Lower lobe of right lung (tissue), 2 donors: ENCODE measurements around the gene ATXN3L. TPM values are rescaled to one million over a fixed set of nuclear protein-coding genes. Genes with fewer than 3 reads are reported as not detected.

ENCODE experiments used
- ATAC-seq, 2 donors: fragments of 200-7000 bp; cut with Tn5 transposase; one replicate each; pipeline ENCODE4 v1.9.1; 2020 to 2022; ENCODE audit warnings: mild to moderate bottlenecking in 2 of 2, moderate library complexity in 2 of 2
- DNase-seq: peaks from one replicate; pipeline ENCODE4 v3.0.0-alpha.2; 2020
- H3K27ac ChIP-seq: fragments of 200-600 bp; one replicate; pipeline ENCODE4 v1.8.0; 2022
- H3K27me3 ChIP-seq: fragments of 200-600 bp; one replicate; pipeline ENCODE4 v1.8.0; 2022; ENCODE audit warnings: low read depth
- H3K36me3 ChIP-seq: fragments of 200-600 bp; one replicate; pipeline ENCODE4 v1.8.0; 2022; ENCODE audit warnings: mild to moderate bottlenecking
- H3K4me1 ChIP-seq: fragments of 200-600 bp; one replicate; pipeline ENCODE4 v1.8.0; 2022
- H3K4me3 ChIP-seq: fragments of 200-600 bp; one replicate; pipeline ENCODE4 v1.8.0; 2022; ENCODE audit warnings: mild to moderate bottlenecking
- H3K9me3 ChIP-seq: fragments of 200-600 bp; one replicate; pipeline ENCODE4 v1.8.0; 2022
- CTCF ChIP-seq: fragments of 200-600 bp; IDR thresholded peaks from one replicate; pipeline ENCODE4 v1.8.0; 2022; ENCODE audit warnings: antibody characterized with exemption, mild to moderate bottlenecking
- intact Hi-C: fragments of 100-400 bp; cut with DNase I; formaldehyde crosslinking; loops from one replicate; pipeline ENCODE4 v1.11.0; 2022
- total RNA-seq: library from RNA; stranded (reverse); fragmentation: NEBNext Ultra II Directional; extraction: Animal tissue kit (Norgen Biotek cat#: 25700); gene quantifications from one replicate; pipeline ENCODE4 v1.2.1, GENCODE V29; 2021
- donor health status: DM: no; HTN: yes; CAD: no; lungs with severe emphysema.

ATXN3L gene
- total RNA-seq, 1 donor from 2014 or later = not detected

- Histone ChIP-seq H3K4me1 (no peaks in the 10 kb centered on the region), H3K9me3 (no peaks in the 10 kb centered on the region), H3K4me3 (no peak overlapping the region), H3K27me3 (no peaks in the 10 kb centered on the region), H3K27ac (no peak overlapping the region), H3K36me3 (no peaks in the 10 kb centered on the region)
- ATAC-seq (no peak), DNase-seq (no peak)
- intact Hi-C loops = no loop called here
- TF ChIP-seq CTCF = no peak
These were observed 10.6 kb upstream of the ATXN3L start for GRCh38 chrX:13330446-13330845.

GRCh38 chrX:13327666-13328065, 7.8 kb upstream of the ATXN3L start:
- Histone ChIP-seq H3K27ac (no peak overlapping the region), H3K36me3 (no peaks in the 10 kb centered on the region), H3K4me1 (no peaks in the 10 kb centered on the region), H3K9me3 (no peaks in the 10 kb centered on the region), H3K27me3 (no peaks in the 10 kb centered on the region), H3K4me3 (no peak overlapping the region)
- intact Hi-C loops = no loop called here
- ATAC-seq (no peak), DNase-seq (no peak)
- TF ChIP-seq CTCF = no peak

GRCh38 chrX:13323241-13323640, 3.4 kb upstream of the ATXN3L start:
- no peak overlapping the region for H3K27ac ChIP-seq
- no peaks in the 10 kb centered on the region for H3K27me3 ChIP-seq
- no peak overlapping the region for H3K4me3 ChIP-seq
- DNase-seq (no peak), ATAC-seq (no peak)
- H3K4me1 ChIP-seq = no peaks in the 10 kb centered on the region
- H3K36me3 ChIP-seq = no peaks in the 10 kb centered on the region
- TF ChIP-seq CTCF = no peak
- intact Hi-C loops = no loop called here
- H3K9me3 ChIP-seq = no peaks in the 10 kb centered on the region

GRCh38 chrX:13317366-13317765, 2.5 kb downstream of the ATXN3L start:
- TF ChIP-seq CTCF = no peak
- H3K27me3 ChIP-seq = no peaks in the 10 kb centered on the region
- no peaks in the 10 kb centered on the region for H3K4me1 ChIP-seq
- H3K9me3 ChIP-seq = no peaks in the 10 kb centered on the region
- H3K36me3 ChIP-seq = no peaks in the 10 kb centered on the region
- no peak for ATAC-seq
- DNase-seq = no peak
- H3K4me3 ChIP-seq = no peak overlapping the region
- H3K27ac ChIP-seq = no peak overlapping the region
- intact Hi-C loops = no loop called here

GRCh38 chrX:13311560-13311959, 8.3 kb downstream of the ATXN3L start:
- Histone ChIP-seq H3K27ac (no peak overlapping the region), H3K4me1 (no peaks in the 10 kb centered on the region), H3K27me3 (no peaks in the 10 kb centered on the region), H3K4me3 (no peak overlapping the region), H3K36me3 (no peaks in the 10 kb centered on the region), H3K9me3 (no peaks in the 10 kb centered on the region)
- ATAC-seq (no peak), DNase-seq (no peak)
- TF ChIP-seq CTCF = no peak
- intact Hi-C loops = no loop called here

GRCh38 chrX:13309631-13310030, 10.2 kb downstream of the ATXN3L start:
- no peak for DNase-seq
- intact Hi-C loops = no loop called here

More at GRCh38 chrX:13309631-13310030, 10.2 kb downstream of the ATXN3L start:
- TF ChIP-seq CTCF = no peak
- no peak overlapping the region for H3K4me3 ChIP-seq
- no peaks in the 10 kb centered on the region for H3K9me3 ChIP-seq
- no peak overlapping the region for H3K27ac ChIP-seq
- H3K4me1 ChIP-seq = no peaks in the 10 kb centered on the region
- no peak for ATAC-seq
- no peaks in the 10 kb centered on the region for H3K36me3 ChIP-seq
- H3K27me3 ChIP-seq = no peaks in the 10 kb centered on the region
